GM21786 (cell line): ENCODE data around the gene SLC34A3.
A peak's percentile ranks its signal among the peaks of the same experiment; 100 is the strongest.

ENCODE experiments used
- ATAC-seq: cut with Tn5 transposase; IDR thresholded peaks from one replicate; pipeline ENCODE4 v1.9.1; 2021; ENCODE audit not compliant: unreplicated experiment

The SLC34A3 gene

GRCh38 chr9:137217276-137218211 is 13.2 kb upstream of the SLC34A3 start:
- no peak for ATAC-seq

GRCh38 chr9:137218212-137218753 is 12.4 kb upstream of the SLC34A3 start:
- no peak for ATAC-seq

- no peak for ATAC-seq
These were observed 11.9 kb upstream of the SLC34A3 start for GRCh38 chr9:137218754-137219271.

DNA sequence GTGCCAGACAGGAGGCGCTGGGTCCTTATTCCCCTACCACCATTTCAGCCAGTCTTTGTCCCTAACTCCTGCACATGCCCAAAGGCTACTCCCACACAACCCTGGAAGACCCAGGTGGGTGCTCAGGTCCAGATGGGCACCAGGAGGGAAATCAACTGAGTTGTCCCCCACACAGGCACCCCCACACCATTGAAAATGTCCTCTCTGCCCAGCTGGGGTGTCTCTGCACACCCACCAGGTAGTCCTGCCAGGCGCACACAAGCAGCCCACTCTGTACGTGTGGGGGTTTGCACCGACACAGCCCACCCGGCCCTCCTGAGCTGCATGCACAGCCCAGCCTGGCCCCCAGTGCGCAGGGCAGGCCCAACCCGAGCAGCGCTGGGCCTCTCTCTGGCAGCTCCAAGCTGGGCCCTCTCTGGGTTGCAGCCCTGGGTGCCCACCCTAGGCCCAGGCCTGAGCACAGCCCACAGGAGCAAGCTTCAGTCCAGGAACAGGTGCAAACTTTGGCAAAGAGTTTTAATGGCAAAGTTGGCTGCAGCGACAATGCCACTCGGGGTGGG is 10.9 kb upstream of the SLC34A3 start:
- no peak for ATAC-seq

DNA sequence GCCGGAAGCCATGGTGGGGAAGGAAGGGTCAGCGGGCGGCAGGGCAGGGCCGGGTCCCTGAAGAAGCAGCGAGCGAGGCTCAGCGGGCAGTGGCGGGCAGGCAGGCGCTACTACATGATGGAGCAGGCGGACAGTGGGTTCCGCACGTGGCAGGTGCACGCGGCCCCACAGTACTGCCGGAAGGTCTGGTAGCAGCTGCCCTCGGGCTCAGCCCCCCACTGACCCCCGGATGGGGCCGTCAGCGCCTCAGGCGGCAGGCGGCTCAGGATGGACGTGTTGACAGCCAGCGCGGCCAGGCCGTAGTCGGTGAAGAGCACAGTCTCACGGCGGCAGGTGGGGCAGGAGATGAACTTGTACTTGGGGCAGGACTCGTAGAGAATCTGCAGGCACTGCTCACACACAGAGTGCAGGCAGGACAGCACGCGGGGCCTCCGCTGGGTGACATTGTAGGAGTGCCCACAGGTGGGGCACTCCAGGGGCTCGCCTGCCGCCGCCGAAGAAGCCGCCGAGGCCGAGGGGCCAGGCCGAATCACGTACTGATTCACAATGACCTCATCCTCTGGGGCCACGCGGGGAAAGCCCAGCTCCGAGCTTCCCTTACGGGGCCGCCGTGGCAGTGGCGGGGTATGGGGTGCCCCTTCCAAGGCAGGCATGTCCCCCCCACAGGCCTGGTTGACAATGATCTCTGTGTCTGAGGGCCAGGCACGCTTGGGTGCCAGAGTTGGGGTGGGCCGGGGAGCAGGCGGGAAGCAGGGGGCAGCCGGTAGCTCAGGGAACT is 10.2 kb upstream of the SLC34A3 start:
- ATAC-seq: no peak

GRCh38 chr9:137221095-137221505 is 9.6 kb upstream of the SLC34A3 start:
- ATAC-seq: no peak

GRCh38 chr9:137221506-137222111 is 9.1 kb upstream of the SLC34A3 start:
- ATAC-seq: no peak

GRCh38 chr9:137222190-137223077 is 8.3 kb upstream of the SLC34A3 start, which contains the start of gene RNF208:
Gene RNF208 (minus strand): TSS chr9:137222240. CDS start chr9:137221212, 1,028 bp downstream.
- peak; percentile 2 for ATAC-seq

DNA sequence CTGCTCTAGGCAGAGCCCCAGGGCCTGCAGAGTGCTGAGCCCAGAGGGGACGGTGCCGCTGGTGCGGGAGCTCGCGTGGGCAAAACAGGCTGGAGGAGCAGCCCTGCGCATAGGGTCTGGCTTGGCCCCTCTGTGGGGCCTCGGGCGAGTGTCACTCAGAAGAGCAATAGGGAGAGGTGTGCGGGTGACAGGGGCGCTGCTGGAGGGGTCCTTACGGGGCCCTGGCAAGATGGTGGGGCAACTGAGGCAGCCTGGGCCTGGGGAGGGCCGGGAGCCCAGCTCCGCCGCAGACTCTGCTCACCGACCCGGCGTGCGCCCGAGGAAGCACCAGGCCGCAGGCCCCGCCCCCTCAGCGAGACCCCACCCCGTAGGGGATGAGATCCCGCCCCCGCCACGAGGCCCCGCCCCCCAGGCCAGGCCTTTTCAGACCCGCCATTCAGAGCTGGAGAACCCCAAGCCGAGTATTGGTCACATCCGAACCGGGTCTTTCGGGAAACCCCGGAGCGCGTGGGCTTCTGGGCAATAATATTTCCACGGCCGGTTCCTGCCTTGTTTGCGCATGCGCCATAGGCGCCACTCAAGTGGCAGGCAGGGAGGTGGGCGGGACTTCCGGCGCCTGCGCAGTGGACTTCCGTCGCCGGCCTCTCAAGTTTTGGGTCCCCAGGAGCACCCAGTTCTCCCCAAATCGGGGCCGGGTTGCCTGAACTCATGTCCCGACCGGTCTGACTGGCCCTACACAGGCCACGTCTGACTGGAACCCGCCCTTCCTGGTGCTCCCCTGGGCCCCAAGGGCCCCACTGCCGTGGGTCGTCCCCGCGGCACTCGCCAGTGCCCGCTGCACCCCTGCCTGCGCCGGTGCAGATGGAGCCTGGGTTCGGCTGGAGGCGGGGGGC is 7.4 kb upstream of the SLC34A3 start:
- ATAC-seq: peak; percentile 87

- no peak for ATAC-seq
These were observed 5.6 kb upstream of the SLC34A3 start, which contains the start of gene CYSRT1 for GRCh38 chr9:137224830-137225694. Gene CYSRT1 (plus strand): TSS chr9:137225174. CDS start chr9:137225622, 448 bp downstream.

GRCh38 chr9:137225699-137226331 is 4.9 kb upstream of the SLC34A3 start:
- no peak for ATAC-seq

DNA sequence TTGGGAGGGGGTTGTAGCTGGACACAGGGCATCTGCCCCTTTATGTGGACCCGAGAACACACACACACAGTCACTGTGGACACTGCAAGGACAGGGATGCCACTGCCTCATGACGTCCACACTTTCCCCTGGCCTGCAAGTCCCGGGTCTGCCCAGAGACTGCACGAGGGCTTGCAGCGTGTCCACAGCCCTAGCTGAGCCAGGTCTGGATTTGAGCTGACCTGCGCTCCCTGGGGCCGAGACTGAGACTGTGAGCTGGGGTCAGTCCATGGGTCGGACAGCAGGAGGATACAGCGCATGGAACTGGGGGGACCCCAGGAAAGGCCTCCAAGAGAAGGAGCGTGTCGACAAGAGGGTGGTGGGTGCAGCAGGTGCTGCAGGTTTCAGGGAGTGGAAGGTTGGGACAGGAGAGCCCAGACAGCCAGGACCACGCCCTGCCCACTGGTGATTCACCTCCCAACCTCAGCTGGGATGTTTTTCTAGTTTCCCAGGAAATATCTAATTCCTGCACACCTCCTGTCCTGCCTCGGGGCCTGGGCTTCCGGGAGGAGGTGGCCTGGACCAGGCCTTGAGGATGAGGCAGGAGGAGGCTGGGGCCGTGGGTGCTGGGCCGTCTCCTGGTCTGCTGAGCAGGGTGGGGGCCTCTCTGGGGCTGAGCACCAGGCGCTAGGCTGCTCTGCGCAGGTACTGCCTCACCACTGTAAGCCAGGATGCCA is 4.2 kb upstream of the SLC34A3 start:
- no peak for ATAC-seq

- ATAC-seq: no peak
These were observed 3.4 kb upstream of the SLC34A3 start, which contains the start of gene RNF224 for GRCh38 chr9:137227054-137227852. Gene RNF224 (plus strand): TSS chr9:137227502. CDS start chr9:137228336, 834 bp downstream.

DNA sequence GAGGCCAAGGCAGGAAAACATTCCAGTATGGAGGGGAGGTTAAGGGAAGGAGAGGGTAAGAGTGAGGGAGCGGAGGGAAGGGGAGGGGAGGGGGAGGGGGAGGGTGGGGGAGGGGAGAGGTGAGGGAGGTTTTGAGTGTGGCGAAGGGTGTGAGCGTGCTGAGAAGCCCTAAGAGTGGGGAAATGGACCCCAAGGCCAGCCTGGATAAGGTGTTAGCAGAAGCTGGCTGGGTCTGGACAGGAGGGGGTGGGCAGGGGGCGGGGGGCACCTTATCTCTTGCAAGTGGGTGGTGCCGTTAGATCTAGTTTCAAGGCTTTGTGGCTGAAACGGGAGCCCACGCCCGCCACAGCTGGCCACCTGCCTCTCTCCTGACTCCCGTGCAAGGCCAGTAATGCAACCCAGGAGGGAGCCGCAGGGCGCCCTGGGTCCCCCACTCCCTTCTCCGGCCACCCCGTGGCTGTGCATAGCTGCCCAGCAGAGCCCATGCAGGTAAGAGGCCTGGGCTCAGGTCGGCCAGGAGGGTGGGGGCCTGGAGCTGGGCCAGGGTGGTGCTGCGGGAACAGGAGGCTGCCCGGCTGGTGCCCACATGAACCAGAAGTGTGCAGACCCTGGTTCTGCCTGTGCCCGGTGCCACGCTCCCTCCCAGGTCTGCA is 2.7 kb upstream of the SLC34A3 start:
- no peak for ATAC-seq

- ATAC-seq: no peak
These were observed 2.2 kb upstream of the SLC34A3 start for GRCh38 chr9:137228506-137228967.
